GOT3 (cell line): Measurements from ENCODE around the gene KAT2B.
"Not testable (repeated sequence)": the region's sequence is repeated elsewhere in the genome, so short reads cannot be mapped to it uniquely, and the experiment has no call there.

Source experiments
- DNase-seq: peaks from one replicate; lab custom pipeline; 2025; ENCODE audit warnings: mixed read lengths; lab: John Stamatoyannopoulos, UW

Gene KAT2B

GRCh38 chr3:20039765-20040547 lies at the start of gene KAT2B:
KAT2B (plus strand) TSS chr3:20040446; CDS start chr3:20040478, 32 bp downstream.
- no peak for DNase-seq

- DNase-seq = no peak
Observed at GRCh38 chr3:19994796-19995195, 45.5 kb upstream of the KAT2B start.

- DNase-seq = no peak
Observed at GRCh38 chr3:19997502-19997901, 42.7 kb upstream of the KAT2B start.

- DNase-seq = no peak
Observed at GRCh38 chr3:20001932-20002331, 38.3 kb upstream of the KAT2B start.

DNA sequence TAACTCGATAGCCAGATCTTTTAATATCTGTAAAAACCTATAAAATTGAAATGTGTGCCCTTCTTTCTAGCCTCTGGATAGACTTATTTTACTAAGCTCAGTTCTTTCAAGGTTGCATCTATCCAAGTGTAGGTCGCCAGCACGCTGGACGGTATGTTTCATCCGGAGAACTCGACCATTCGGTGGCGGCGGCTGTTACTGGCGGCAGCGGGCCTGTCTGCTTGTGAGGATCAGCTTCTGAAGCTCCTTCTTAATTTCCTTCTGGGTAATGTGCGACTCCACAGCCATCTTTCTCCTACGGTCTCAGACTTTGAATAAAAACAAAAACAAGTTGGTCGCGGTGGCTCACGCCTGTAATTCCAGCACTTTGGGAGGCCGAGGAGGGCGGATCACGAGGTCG lies 32.3 kb upstream of the KAT2B start:
- no peak for DNase-seq

GRCh38 chr3:20008646-20009045 lies 31.6 kb upstream of the KAT2B start:
- no peak for DNase-seq

GRCh38 chr3:20012164-20012563 lies 28.1 kb upstream of the KAT2B start, which contains the start of gene PP2D1:
PP2D1 (minus strand) TSS chr3:20012264; CDS start chr3:20012072, 192 bp downstream.
- DNase-seq = no peak

DNA sequence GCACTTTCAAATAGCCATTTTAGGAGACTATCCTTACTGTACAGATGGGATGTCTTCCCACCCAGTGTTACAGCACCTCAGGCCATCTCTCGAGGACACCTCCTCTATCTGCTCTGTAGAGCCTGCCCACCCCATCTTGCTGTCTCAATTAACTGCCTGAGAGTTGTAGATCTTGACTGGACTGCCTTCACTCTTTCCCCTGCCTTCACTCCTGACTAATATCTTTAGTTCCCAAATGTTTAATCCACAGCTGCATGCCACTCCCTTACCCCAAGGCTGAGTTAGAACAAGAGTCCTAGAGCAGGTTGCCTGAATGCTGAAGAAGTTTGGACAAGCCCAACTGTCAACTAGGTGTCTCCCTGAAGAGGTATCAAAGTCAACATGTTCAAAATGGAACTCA lies 26.9 kb upstream of the KAT2B start:
- DNase-seq = no peak

GRCh38 chr3:20015525-20015924 lies 24.7 kb upstream of the KAT2B start:
- DNase-seq = no peak

GRCh38 chr3:20016076-20016475 lies 24.2 kb upstream of the KAT2B start:
- not testable (repeated sequence) for DNase-seq

DNA sequence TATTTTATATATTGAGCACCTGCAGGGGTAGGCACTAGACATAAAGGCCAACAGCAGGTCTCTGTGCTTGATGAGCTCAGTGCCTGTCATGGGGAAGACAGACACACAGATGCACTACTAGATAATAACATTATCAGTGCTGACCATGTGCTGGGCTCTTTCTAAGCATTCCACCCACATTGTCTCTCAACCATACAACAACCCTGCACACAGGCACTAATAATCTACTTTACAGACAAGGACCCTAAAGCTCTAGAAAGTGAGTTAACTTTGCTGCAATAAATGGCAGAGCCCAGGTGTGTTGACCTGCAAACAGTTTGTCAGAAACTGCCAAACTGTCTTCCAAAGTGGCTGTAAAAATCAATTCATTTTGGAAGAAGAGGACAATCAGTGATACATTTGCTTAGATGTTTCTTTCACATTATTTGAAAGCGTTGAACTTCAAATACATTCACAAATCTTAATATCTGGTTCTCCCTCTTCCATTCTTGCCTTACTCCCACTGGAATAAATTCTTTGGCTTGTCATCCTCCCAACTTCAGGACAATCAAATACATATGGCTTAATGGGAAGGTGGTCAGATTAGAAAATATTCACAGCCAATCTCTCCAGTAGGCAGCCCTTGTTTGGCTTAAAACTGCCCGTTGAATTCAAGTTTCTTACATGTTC lies 17.2 kb upstream of the KAT2B start:
- DNase-seq = no peak

GRCh38 chr3:20023623-20024405 lies 16.4 kb upstream of the KAT2B start:
- no peak for DNase-seq

DNA sequence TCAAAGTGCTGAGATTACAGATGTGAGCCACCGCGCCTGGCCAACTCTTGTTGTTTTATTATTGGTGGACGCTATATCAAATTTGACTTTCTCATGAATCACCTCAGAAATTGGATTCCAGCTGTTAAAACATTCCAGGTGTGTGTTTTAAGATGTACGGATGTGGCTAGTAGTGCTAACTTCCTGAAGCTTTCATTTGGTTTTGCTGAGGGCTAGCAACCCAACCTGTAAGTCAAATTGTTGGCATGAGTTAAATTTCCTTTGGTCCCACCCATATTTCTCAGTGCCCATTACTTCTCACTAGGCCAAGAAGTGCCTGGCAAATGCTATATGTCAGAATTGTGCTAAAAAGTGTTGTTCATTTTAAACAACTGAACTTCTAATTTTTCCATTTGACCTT lies 13.1 kb upstream of the KAT2B start:
- DNase-seq = no peak

DNA sequence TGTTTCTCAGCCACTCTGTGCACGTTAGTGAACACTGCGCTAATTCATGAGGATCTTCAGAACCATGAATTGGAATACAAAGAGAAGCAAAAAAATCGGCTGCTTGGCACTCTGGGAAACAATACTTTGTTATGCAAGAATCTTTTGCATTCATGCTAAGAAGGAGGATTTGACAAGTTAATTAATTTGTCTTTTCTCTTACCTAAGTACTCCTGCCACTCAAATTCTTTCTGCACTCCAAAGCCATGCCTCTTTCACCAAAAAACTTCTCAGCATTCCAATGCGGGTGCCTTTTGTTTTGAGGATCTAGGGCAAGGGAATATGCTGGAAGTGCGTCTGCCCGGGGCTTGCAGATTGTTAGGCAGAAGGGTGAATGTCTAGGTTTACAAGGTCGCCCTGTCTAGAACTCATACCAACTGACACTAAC lies 11.3 kb upstream of the KAT2B start:
- no peak for DNase-seq

DNA sequence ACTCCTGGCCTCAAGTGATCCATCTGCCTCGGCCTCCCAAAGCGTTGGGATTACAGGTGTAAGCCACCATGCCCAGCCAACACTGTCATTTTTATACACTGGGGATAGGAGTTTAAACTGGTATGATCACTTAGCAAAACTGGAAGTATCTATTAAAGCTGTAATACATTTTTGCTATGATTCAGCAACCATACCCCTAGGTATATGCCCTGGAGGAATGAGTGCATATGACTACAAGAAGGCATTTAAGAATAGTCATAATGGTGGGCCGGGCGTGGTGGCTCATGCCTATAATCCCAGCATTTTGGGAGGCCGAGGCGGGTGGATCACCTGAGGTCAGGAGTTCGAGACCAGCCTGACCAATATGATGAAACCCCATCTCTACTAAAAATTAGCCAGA lies 8.3 kb upstream of the KAT2B start:
- DNase-seq = not testable (repeated sequence)

DNA sequence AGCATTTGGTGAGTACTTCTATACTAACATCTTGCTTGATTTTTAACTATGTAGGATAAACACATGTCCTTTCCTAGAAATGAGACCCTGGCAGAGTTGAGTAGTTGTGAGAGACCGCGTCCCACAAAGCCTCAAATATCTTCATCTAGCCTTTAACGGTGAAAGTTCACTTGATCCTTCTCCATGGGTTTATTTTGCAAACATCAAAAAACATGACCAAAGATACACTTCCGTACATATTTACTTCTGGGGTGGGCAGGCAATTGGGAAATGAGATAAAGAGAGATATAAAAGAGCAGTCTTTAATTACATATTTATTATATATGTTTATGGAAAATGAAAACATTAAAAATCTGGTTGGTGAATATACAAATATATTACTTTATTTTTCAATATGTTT lies 5.2 kb upstream of the KAT2B start:
- DNase-seq = no peak

- DNase-seq = no peak
Observed at GRCh38 chr3:20037255-20037996, 2.8 kb upstream of the KAT2B start.

- DNase-seq = no peak
Observed at GRCh38 chr3:20038699-20039465, 1.4 kb upstream of the KAT2B start.

DNA sequence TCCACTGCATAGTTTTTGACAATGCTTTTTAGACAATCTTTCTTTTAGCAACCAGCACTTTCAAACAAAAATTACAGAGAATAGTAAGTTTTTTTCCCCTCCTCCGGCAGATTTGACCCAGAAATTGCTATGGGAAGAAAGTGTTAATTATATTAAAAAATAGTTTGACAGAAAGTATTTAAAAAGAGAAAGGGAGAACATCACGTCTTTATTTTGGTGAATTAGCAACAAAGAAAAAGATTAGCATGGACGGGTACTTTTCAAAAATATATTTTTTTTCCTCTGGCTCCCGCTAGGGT lies 831 bp upstream of the KAT2B start:
- DNase-seq = no peak

- no peak for DNase-seq
Observed at GRCh38 chr3:20040548-20041196, 426 bp downstream of the KAT2B start.
